Erythroblast (primary cell): ENCODE results near the gene MTIF3.

Source experiments
- GATA1 ChIP-seq: IDR thresholded peaks from 2 replicates; pipeline ENCODE4 v1.6.1; 2011; ENCODE audit warnings: low read depth, mild to moderate bottlenecking, control low read depth, low read length, moderate library complexity
- POLR2A ChIP-seq: IDR thresholded peaks from 2 replicates; pipeline ENCODE4 v1.6.1; 2011; ENCODE audit warnings: mild to moderate bottlenecking, low read length

DNA sequence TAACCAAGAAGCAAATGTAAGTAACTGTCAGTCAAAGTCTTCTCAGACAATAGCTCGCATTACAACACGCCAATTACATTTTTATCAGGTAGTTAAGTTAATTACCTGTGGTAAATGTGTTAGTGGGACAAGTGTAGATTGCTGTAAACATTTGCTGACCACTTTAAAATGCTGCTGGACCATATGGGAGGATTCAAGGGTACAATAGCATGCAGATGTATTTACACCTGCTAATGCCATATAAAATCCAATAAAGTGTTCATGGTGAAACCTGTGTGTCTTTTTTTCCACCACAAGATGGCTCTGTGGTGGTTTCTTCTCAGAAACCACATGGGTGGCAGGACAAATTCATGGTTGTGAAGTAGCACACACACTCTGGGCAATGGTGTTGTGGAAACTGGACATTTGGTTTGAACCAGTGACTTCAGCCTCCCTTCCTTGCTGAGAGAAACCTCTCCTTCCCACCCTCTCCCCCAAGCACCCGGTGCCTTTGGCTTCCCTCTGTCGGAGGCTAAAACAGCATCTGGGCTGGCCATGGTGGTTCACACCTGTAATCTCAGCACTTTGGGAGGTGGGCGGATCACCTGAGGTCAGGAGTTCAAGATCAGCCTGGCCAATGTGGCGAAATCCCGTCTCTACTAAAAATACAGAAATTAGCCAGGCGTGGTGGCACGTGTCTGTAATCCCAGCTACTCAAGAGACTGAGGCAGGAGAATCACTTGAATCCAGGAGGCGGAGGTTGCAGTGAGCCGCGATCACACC lies 44.0 kb downstream of the MTIF3 start:
- no peak for TF ChIP-seq POLR2A
- no peak for TF ChIP-seq GATA1
